Keratinocyte (primary cell): ENCODE data around the gene GAD2. TPM values are rescaled to one million over a fixed set of nuclear protein-coding genes. Genes with fewer than 3 reads are reported as not detected.

Experiments used
- DNase-seq: peaks from one replicate; pipeline ENCODE4 v3.0.0-alpha.2; 2011; ENCODE audit warnings: low read depth, missing footprints, low spot score
- FAIRE-seq: peaks from 2 replicates; lab custom pipeline; 2011; peaks lifted over from hg19 to GRCh38; lab: Jason Lieb, UNC
- H2AFZ ChIP-seq: 2 replicates; pipeline ENCODE4 v1.6.0; 2012; ENCODE audit warnings: low read length, control low read depth, inconsistent platforms; ENCODE audit not compliant: control insufficient read depth
- H3K27ac ChIP-seq: 2 replicates; pipeline ENCODE4 v1.5.1; 2011; ENCODE audit warnings: low read length; ENCODE audit not compliant: control insufficient read depth, insufficient read depth
- H3K27me3 ChIP-seq: 3 replicates; pipeline ENCODE4 v1.6.0; 2011; ENCODE audit warnings: low read length; ENCODE audit not compliant: control insufficient read depth, insufficient read depth; ENCODE audit errors: extremely low read depth
- H3K36me3 ChIP-seq, 2 experiments: 2 replicates in 1 of 2; 3 replicates in 1 of 2; pipeline ENCODE4 v1.5.1; 2011; ENCODE audit warnings: low read length in 2 of 2, mild to moderate bottlenecking in 1 of 2; ENCODE audit not compliant: control insufficient read depth in 2 of 2, insufficient read depth in 2 of 2; ENCODE audit errors: extremely low read depth in 1 of 2
- H3K4me1 ChIP-seq: 3 replicates; pipeline ENCODE4 v1.5.1; 2011; ENCODE audit warnings: low read length; ENCODE audit not compliant: control insufficient read depth, insufficient read depth; ENCODE audit errors: extremely low read depth
- H3K4me2 ChIP-seq: 3 replicates; pipeline ENCODE4 v1.6.0; 2011; ENCODE audit warnings: low read depth, low read length; ENCODE audit not compliant: control insufficient read depth, insufficient read depth; ENCODE audit errors: extremely low read depth
- H3K4me3 ChIP-seq, 3 experiments: fragments of 200-600 bp in 1 of 3; sonication (generic) in 1 of 3; 2 replicates in 2 of 3; 3 replicates in 1 of 3; pipeline ENCODE4 v1.5.1; 2011 to 2016; ENCODE audit warnings: low read length in 3 of 3, mild to moderate bottlenecking in 3 of 3, control low read depth in 2 of 3, inconsistent platforms in 1 of 3, low read depth in 1 of 3, mixed read lengths in 1 of 3, mixed run types in 1 of 3, moderate library complexity in 1 of 3; ENCODE audit not compliant: control insufficient read depth in 2 of 3, insufficient read depth in 2 of 3; ENCODE audit errors: extremely low read depth in 1 of 3
- H3K79me2 ChIP-seq: 2 replicates; pipeline ENCODE4 v1.6.0; 2012; ENCODE audit warnings: low read length; ENCODE audit not compliant: control insufficient read depth, insufficient read depth
- H3K9ac ChIP-seq: 3 replicates; pipeline ENCODE4 v1.6.0; 2011; ENCODE audit warnings: low read length; ENCODE audit not compliant: control insufficient read depth, insufficient read depth; ENCODE audit errors: extremely low read depth
- H3K9me1 ChIP-seq: 3 replicates; pipeline ENCODE4 v1.6.0; 2011; ENCODE audit warnings: low read length; ENCODE audit not compliant: control insufficient read depth, insufficient read depth; ENCODE audit errors: extremely low read depth
- H3K9me3 ChIP-seq: 2 replicates; pipeline ENCODE4 v1.5.1; 2012; ENCODE audit warnings: low read depth, low read length; ENCODE audit not compliant: control insufficient read depth
- H4K20me1 ChIP-seq: 3 replicates; pipeline ENCODE4 v1.6.0; 2011; ENCODE audit warnings: low read length; ENCODE audit not compliant: control insufficient read depth, insufficient read depth; ENCODE audit errors: extremely low read depth
- EZH2 ChIP-seq: IDR thresholded peaks from one replicate; pipeline ENCODE4 v1.6.1; 2012; ENCODE audit warnings: inconsistent platforms, mild to moderate bottlenecking, low read length, moderate library complexity
- dilution Hi-C: fragments of 300-500 bp; cut with MboI; formaldehyde crosslinking; loops from one replicate; pipeline ENCODE4 v1.7.0; 2020; ENCODE audit warnings: low sequenced_read_pairs; ENCODE audit not compliant: extremely low pct_ligation_motif_present
- polyA plus RNA-seq, 5 experiments: library from polyadenylated mRNA; depleted of rRNA in 3 of 5; stranded (reverse) in 3 of 5; stranded (forward) in 1 of 5; unstranded in 1 of 5; fragments of >200 nt; gene quantifications; 1 replicate in 1 of 5; 2 replicates in 3 of 5; 3 replicates in 1 of 5; pipeline versions ENCODE4 v1.2.1 to v1.2.3, GENCODE V29; 2011 to 2012; ENCODE audit warnings: missing spikeins in 2 of 5, low read depth in 1 of 5, low replicate concordance in 1 of 5
- TF ChIP-seq, protein P1 (sequence below), 3 experiments: IDR thresholded peaks in 1 of 3; conservative IDR thresholded peaks in 1 of 3; optimal IDR thresholded peaks in 1 of 3; 2 replicates in 2 of 3; 3 replicates in 1 of 3; pipeline versions ENCODE3 to v1.5.1; 2011; ENCODE audit warnings: low read length in 3 of 3, mild to moderate bottlenecking in 3 of 3, moderate library complexity in 2 of 3, control low read depth in 1 of 3, inconsistent platforms in 1 of 3; ENCODE audit not compliant: insufficient read depth in 2 of 3; ENCODE audit errors: extremely low read depth in 1 of 3

GAD2 gene
- polyA plus RNA-seq, 1 donor (not counting 4 experiments of a cell fraction or from before 2014, with no cell fraction given), result not detected

DNA sequence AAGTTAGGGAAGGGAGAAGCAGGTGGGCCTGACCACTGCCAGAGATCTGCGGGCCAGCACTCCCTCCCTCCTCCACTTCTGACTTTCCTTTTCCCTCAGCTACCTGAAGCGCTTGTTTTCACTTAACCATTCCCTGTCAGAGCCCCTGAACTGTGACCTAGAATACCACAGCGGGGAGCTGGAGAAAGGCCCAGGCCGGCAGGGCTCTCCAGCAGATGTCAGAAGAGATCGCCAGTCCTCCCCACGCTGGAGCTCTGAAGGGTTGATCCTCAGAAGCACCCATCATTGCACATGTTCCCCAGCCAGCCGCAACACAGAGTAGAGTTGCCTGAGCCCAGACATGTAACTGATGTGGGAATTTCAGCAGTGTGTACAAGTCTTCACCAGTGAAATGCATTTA, 44.4 kb upstream of the GAD2 start:
- Histone ChIP-seq H3K9ac (no peak overlapping the region), H3K9me1 (no peaks in the 10 kb centered on the region), H3K27me3 (no peaks in the 10 kb centered on the region), H3K79me2 (no peaks in the 10 kb centered on the region), H3K36me3 (no peaks in the 10 kb centered on the region), H3K4me2 (no peak overlapping the region), H4K20me1 (no peaks in the 10 kb centered on the region), H3K27ac (no peak overlapping the region), H3K4me1 (no peaks in the 10 kb centered on the region), H2AFZ (no peak overlapping the region), H3K9me3 (no peaks in the 10 kb centered on the region), H3K4me3 (no peak overlapping the region)
- FAIRE-seq, result no peak
- no peak for TF ChIP-seq EZH2
- TF ChIP-seq, protein P1, sequence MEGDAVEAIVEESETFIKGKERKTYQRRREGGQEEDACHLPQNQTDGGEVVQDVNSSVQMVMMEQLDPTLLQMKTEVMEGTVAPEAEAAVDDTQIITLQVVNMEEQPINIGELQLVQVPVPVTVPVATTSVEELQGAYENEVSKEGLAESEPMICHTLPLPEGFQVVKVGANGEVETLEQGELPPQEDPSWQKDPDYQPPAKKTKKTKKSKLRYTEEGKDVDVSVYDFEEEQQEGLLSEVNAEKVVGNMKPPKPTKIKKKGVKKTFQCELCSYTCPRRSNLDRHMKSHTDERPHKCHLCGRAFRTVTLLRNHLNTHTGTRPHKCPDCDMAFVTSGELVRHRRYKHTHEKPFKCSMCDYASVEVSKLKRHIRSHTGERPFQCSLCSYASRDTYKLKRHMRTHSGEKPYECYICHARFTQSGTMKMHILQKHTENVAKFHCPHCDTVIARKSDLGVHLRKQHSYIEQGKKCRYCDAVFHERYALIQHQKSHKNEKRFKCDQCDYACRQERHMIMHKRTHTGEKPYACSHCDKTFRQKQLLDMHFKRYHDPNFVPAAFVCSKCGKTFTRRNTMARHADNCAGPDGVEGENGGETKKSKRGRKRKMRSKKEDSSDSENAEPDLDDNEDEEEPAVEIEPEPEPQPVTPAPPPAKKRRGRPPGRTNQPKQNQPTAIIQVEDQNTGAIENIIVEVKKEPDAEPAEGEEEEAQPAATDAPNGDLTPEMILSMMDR (optimal IDR thresholded peaks at IDR 0.05 in 1 of 3, IDR thresholded peaks at IDR 0.05 in 1 of 3, conservative IDR thresholded peaks at IDR 0.05 in 1 of 3; ENCODE audit: extremely low read depth in 1 of 3, insufficient read depth in 2 of 3, low read length in 3 of 3), result no peak
- no peak for DNase-seq
- dilution Hi-C loops, result no loop called here

DNA sequence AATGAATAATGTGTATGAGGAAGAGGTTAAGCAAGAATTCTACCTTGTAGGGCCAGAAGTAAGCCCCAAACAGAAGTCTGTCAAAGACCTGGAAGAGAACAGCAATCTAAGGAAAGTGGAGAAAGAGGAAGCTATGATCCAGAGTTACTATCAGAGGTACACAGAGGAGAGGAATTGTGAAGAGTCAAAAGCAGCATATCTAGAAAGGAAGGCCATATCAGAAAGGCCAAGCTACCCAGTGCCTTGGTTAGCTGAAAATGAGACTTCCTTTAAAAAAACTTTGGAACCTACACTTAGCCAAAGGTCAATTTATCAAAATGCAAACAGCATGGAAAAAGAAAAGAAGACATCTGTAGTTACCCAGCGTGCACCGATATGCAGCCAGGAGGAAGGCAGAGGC, 42.7 kb upstream of the GAD2 start:
- Histone ChIP-seq H4K20me1 (no peaks in the 10 kb centered on the region), H2AFZ (no peak overlapping the region), H3K79me2 (no peaks in the 10 kb centered on the region), H3K27ac (no peak overlapping the region), H3K9me3 (peaks cover 2% of the 10 kb centered on the region), H3K27me3 (no peaks in the 10 kb centered on the region), H3K9me1 (no peaks in the 10 kb centered on the region), H3K4me2 (no peak overlapping the region), H3K36me3 (no peaks in the 10 kb centered on the region), H3K4me3 (no peak overlapping the region), H3K4me1 (no peaks in the 10 kb centered on the region), H3K9ac (no peak overlapping the region)
- dilution Hi-C loops, result no loop called here
- DNase-seq (no peak), FAIRE-seq (no peak)
- TF ChIP-seq, protein P1 (optimal IDR thresholded peaks at IDR 0.05 in 1 of 3, IDR thresholded peaks at IDR 0.05 in 1 of 3, conservative IDR thresholded peaks at IDR 0.05 in 1 of 3; ENCODE audit: extremely low read depth in 1 of 3, insufficient read depth in 2 of 3, low read length in 3 of 3), result no peak
- TF ChIP-seq EZH2, result no peak
